SH-SY5Y (cell line): ENCODE results near the gene ZNF655.
A peak's percentile ranks its signal among the peaks of the same experiment; 100 is the strongest.

Experiments used
- GATA2 ChIP-seq: IDR thresholded peaks from 2 replicates; pipeline ENCODE4 v1.6.1; 2011; ENCODE audit warnings: mild to moderate bottlenecking, low read depth, low read length
- GATA3 ChIP-seq: IDR thresholded peaks from 2 replicates; pipeline ENCODE4 v1.6.1; 2011; ENCODE audit warnings: low read depth, mild to moderate bottlenecking, low read length, moderate library complexity

The ZNF655 gene

DNA sequence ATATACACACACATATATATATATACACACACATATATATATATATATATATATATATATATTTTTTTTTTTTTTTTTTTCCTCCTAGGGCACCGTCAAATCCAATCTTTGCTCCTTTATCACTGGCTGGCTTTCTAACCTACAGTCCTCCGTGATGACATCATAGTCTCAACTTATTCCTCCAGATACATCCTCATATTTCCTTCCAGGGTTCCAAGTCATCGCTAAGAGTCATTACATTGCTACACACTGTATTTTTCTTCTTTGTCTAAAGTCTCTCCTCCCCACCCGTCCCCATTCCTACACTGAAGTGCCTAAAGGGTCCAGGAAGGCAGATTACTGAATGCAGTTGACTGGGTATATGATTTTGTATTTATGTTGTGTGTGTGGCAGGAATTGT, 5.4 kb upstream of the ZNF655 start:
- TF ChIP-seq GATA3 (no peak), GATA2 (no peak)

GRCh38 chr7:99554939-99555338, 3.5 kb upstream of the ZNF655 start:
- no peak for TF ChIP-seq GATA3
- TF ChIP-seq GATA2 = no peak

GRCh38 chr7:99557196-99557607, 1.2 kb upstream of the ZNF655 start:
- no peak for TF ChIP-seq GATA3
- TF ChIP-seq GATA2 = no peak

GRCh38 chr7:99557940-99558305, 519 bp upstream of the ZNF655 start:
- TF ChIP-seq GATA3 (no peak), GATA2 (peak; percentile 39; the same call in 1 of the 2 replicates)

GRCh38 chr7:99559175-99559915, 903 bp downstream of the ZNF655 start:
- TF ChIP-seq GATA2 (no peak), GATA3 (no peak)

DNA sequence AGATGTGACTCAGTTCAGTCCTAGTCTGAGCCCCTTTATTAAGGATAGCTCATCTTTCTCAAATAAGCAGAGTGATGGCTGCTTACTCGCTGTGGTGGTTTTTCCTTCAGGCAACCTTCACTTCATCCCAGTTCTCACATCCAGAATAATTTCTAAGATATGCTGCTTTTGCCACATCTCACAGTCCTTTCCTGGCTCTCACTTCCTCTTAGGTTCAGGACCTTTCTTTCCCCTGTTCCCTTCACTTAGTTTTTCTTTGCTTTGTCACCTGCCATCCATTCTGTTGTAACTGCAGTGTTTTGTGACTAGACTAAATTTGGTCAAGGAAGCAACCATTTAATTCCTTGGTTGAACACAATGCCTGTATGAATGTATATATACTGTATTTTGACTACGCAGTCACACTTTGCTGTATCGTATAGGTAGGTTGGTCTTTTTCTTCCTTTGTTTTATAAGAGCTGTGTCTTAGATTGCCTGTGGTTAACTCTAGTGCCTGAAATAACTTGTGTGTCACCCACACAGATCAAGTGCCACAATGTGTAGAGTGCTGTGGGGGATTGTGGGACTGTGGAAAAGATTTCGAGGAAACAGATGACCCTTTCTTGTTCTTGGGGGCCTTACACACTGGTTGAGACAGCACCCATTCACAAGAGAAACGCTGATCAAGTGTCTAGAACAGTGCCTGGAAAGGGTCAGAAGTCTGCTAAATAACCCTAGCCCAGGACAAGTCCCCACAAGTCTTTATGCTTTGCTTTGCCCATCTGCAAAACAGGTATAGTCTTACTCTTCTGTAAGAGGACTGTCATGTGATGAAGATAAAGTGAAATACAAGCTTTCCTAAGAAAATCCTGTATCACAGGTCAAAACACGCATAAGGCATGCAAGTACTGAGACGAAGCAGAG, 2.6 kb downstream of the ZNF655 start:
- TF ChIP-seq GATA2 (no peak), GATA3 (no peak)

GRCh38 chr7:99561737-99562051, 3.3 kb downstream of the ZNF655 start:
- TF ChIP-seq GATA2 (no peak), GATA3 (no peak)

- TF ChIP-seq GATA2 (no peak), GATA3 (no peak)
Measured at GRCh38 chr7:99562114-99562784, 3.8 kb downstream of the ZNF655 start.

GRCh38 chr7:99562832-99563231, 4.4 kb downstream of the ZNF655 start:
- TF ChIP-seq GATA2 (no peak), GATA3 (no peak)

DNA sequence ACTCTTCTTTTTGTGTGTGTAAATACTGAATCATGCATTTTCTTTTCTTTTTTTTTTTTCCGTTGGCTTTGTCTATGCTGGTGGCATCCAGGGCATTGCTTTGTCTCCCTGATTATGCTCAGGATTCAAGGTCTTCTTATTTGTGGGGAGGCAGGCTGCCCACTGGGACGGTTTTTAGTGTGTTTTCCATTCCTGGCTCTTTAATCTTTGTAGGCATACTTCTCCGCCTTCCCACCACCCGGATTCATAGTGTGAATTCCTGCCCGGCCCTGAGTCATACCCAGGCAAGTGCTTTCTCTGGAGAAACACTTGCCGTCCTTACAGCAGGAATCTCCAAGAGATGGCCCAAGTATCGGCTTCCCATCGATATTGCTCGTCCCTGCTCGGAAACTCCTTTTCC, 5.2 kb downstream of the ZNF655 start:
- TF ChIP-seq GATA2 = no peak
- no peak for TF ChIP-seq GATA3

DNA sequence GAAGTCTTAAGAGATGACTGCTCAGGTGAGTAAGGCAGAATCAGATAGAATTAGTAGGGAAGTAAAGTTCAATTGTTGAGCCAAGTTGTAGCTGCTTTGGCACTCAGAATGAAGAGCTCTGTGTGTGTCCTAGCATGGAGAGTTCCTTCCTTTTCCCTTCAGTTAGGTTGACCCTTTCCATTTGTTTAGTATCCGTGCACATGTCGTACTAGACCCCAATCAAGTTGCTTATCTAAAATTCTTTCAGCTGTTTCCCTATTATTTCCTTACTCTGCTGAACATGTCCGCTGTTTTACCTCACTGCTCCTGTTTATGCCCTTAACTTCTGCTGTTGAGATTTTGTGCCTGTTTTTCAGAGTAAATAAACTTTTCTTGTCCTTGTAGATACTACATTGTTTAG, 13.3 kb downstream of the ZNF655 start:
- no peak for TF ChIP-seq GATA2
- no peak for TF ChIP-seq GATA3

- no peak for TF ChIP-seq GATA3
- TF ChIP-seq GATA2 = no peak
Measured at GRCh38 chr7:99573257-99573656, 14.8 kb downstream of the ZNF655 start.

- TF ChIP-seq GATA2 (no peak), GATA3 (no peak)
Measured at GRCh38 chr7:99576251-99576650, 17.8 kb downstream of the ZNF655 start.

DNA sequence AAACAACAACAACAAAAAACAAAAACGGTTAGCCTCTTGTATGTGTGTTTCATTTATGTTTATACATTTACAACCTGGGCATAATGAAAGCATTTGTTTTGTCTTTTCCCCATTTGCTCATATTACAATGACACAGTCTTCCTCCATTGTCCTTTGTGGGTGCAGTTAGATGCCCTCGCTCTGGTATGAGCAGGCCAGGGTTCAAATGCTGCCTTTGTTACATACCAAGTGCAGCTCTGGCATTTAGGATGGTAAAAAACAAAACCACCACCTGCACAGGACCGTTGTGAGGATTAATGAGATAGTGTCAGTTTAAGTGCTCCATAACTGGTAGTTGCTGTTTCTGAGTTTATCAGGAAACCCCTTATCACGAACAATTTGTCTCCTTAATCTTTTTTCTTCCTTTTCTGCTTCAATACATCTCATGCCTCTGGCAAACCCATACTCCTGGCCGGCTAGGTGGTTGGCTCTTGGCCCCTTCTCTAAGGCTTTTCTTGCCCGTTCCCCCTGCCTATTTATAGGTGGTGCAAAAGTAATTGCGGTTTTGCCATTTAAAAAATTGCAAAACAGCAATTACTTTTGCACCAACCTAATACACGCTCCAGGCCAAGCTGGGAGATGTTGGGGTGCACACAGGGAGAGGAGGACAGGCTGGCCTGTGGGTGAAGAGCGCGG, 21.0 kb downstream of the ZNF655 start:
- no peak for TF ChIP-seq GATA2

DNA sequence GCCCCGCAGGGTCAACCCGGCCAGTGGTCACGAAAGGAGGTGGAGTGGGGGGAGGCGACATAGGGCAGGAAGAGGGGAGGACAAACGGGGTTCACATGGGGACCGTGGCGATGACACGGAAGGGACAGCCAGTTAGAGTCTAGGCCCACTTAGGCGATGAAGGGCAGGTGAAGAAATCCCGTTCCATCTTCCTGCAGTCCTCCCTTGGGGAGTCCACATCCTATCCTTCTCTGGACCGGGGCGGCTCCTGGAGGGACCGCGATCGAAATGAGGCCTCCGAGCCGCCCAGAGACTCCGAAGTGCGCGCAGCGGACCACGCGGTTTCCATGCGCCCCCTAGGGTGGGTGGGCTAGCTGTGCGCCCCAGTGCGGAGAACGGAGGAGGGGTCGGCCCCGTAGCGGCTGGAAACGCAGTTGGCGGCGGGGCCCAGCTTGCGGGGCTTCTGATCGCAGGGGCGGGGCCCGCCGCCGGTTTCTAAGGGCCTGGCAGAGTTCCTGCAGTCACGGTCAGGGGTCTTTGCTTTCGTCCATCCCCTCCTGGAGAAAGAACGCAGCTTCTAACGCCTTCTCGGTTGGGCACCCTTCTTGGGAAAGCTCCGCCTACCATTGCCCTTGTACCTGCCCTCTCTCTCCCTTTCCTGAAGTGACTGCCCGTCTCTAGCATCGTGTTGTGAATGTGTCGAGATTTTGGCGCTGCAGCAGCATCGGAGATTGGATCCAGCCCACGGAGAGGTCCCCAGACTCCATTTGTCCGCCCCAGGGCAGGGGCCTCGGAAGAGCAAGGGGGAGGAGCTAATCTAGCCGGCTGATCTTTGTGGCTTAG, 21.7 kb downstream of the ZNF655 start:
- TF ChIP-seq GATA3 (no peak), GATA2 (0 out of 2 replicates have a peak, but pooled peaks have one; percentile 94)
